Activated naive CD4-positive, alpha-beta T cell treated with anti-CD3 and anti-CD28 coated beads for 36 hours (primary cell): ENCODE measurements around the gene POLR1G. TPM values are rescaled to one million over a fixed set of nuclear protein-coding genes. Genes with fewer than 3 reads are reported as not detected.

Experiments used
- CTCF ChIA-PET: fragments of 350-600 bp; sonication (Branson Sonifier 250); formaldehyde crosslinking; loops from one replicate; lab custom pipeline; 2021; ENCODE audit warnings: antibody characterized with exemption; lab: Charles Lee
- DNase-seq: peaks from one replicate; pipeline ENCODE4 v3.0.0-alpha.2; 2020
- H3K27ac Mint-ChIP-seq: one replicate; pipeline ENCODE4 v1.8.0; 2021; ENCODE audit warnings: mild to moderate bottlenecking, mixed read lengths
- H3K27me3 Mint-ChIP-seq: one replicate; pipeline ENCODE4 v1.8.0; 2021; ENCODE audit warnings: low read depth, mixed read lengths
- H3K36me3 Mint-ChIP-seq: one replicate; pipeline ENCODE4 v1.8.0; 2021; ENCODE audit warnings: low read depth, mixed read lengths
- H3K4me1 Mint-ChIP-seq: one replicate; pipeline ENCODE4 v1.8.0; 2021; ENCODE audit warnings: low read depth, mixed read lengths
- H3K4me3 Mint-ChIP-seq: one replicate; pipeline ENCODE4 v1.8.0; 2021; ENCODE audit warnings: mild to moderate bottlenecking, moderate library complexity, mixed read lengths
- H3K9me3 Mint-ChIP-seq: one replicate; pipeline ENCODE4 v1.8.0; 2021; ENCODE audit warnings: mixed read lengths
- intact Hi-C: fragments of 100-400 bp; cut with micrococcal nuclease; formaldehyde crosslinking; loops from one replicate; pipeline ENCODE4 v1.15.1; 2023
- total RNA-seq, 2 experiments: library from RNA; stranded (reverse); gene quantifications; one replicate each; pipeline ENCODE4 v1.2.3, GENCODE V29; 2021

Gene POLR1G
- total RNA-seq = 1 to 10 TPM; 7.4 to 7.6 TPM

GRCh38 chr19:45406226-45407090 lies at the start of gene POLR1G:
POLR1G (plus strand) TSS chr19:45406644; CDS start chr19:45406697, 53 bp downstream.
- H3K27ac Mint-ChIP-seq = peak within 1 kb of the TSS; percentile 93
- H3K4me3 Mint-ChIP-seq = peak within 1 kb of the TSS; percentile 93
- CTCF ChIA-PET = interaction anchor here (1.4 kb wide), 1 partner anchor 72 kb away, joined by 4 read pairs; no protein-coding TSS in a partner anchor
- H3K9me3 Mint-ChIP-seq = no peaks in the 10 kb centered on the region
- peak; percentile 83 for DNase-seq
- intact Hi-C loops = loop anchor here (1.0 kb wide), 4 partner anchors 18 to 311 kb away; partner anchors contain the start of genes OPA3 and VASP
- H3K4me1 Mint-ChIP-seq = peaks cover 44% of the 10 kb centered on the region
- H3K27me3 Mint-ChIP-seq = peaks cover 30% of the 10 kb centered on the region
- H3K36me3 Mint-ChIP-seq = peaks cover 24% of the 10 kb centered on the region

GRCh38 chr19:45356760-45357444 lies 49.5 kb upstream of the POLR1G start:
- Mint-ChIP-seq H3K27ac (no peak overlapping the region), H3K9me3 (no peaks in the 10 kb centered on the region), H3K4me3 (no peak overlapping the region), H3K27me3 (no peaks in the 10 kb centered on the region), H3K4me1 (no peaks in the 10 kb centered on the region), H3K36me3 (peaks cover 18% of the 10 kb centered on the region)
- CTCF ChIA-PET = no interaction called here
- intact Hi-C loops = no loop called here
- DNase-seq = no peak

- CTCF ChIA-PET = no interaction called here
- no peak for DNase-seq
- H3K36me3 Mint-ChIP-seq = peaks cover 18% of the 10 kb centered on the region
- H3K27me3 Mint-ChIP-seq = no peaks in the 10 kb centered on the region
- H3K27ac Mint-ChIP-seq = no peak overlapping the region
- intact Hi-C loops = no loop called here
- H3K9me3 Mint-ChIP-seq = no peaks in the 10 kb centered on the region
- no peak overlapping the region for H3K4me3 Mint-ChIP-seq
- H3K4me1 Mint-ChIP-seq = no peaks in the 10 kb centered on the region
Measured at GRCh38 chr19:45357445-45357783, 49.0 kb upstream of the POLR1G start.

GRCh38 chr19:45358213-45358792 lies 48.1 kb upstream of the POLR1G start:
- Mint-ChIP-seq H3K9me3 (no peaks in the 10 kb centered on the region), H3K27me3 (no peaks in the 10 kb centered on the region), H3K4me1 (no peaks in the 10 kb centered on the region), H3K4me3 (no peak overlapping the region), H3K36me3 (peaks cover 20% of the 10 kb centered on the region), H3K27ac (peak overlapping the region; percentile 31)
- no peak for DNase-seq
- CTCF ChIA-PET = no interaction called here
- intact Hi-C loops = no loop called here

- H3K27ac Mint-ChIP-seq = no peak overlapping the region
Measured at GRCh38 chr19:45361608-45362007, 44.8 kb upstream of the POLR1G start.

GRCh38 chr19:45362291-45362690 lies 44.2 kb upstream of the POLR1G start:
- Mint-ChIP-seq H3K4me1 (no peaks in the 10 kb centered on the region), H3K36me3 (peaks cover 8% of the 10 kb centered on the region), H3K27me3 (no peaks in the 10 kb centered on the region), H3K9me3 (no peaks in the 10 kb centered on the region), H3K4me3 (no peak overlapping the region), H3K27ac (no peak overlapping the region)
- CTCF ChIA-PET = no interaction called here
- no peak for DNase-seq
- intact Hi-C loops = no loop called here

More at GRCh38 chr19:45361608-45362007, 44.8 kb upstream of the POLR1G start:
- Mint-ChIP-seq H3K36me3 (peaks cover 11% of the 10 kb centered on the region), H3K4me1 (no peaks in the 10 kb centered on the region), H3K4me3 (no peak overlapping the region), H3K9me3 (no peaks in the 10 kb centered on the region), H3K27me3 (no peaks in the 10 kb centered on the region)
- DNase-seq = no peak
- CTCF ChIA-PET = no interaction called here
- intact Hi-C loops = no loop called here

- intact Hi-C loops = no loop called here
- Mint-ChIP-seq H3K27ac (no peak overlapping the region), H3K9me3 (no peaks in the 10 kb centered on the region), H3K27me3 (no peaks in the 10 kb centered on the region), H3K4me1 (peaks cover 1% of the 10 kb centered on the region), H3K4me3 (no peak overlapping the region), H3K36me3 (peaks cover 6% of the 10 kb centered on the region)
- CTCF ChIA-PET = no interaction called here
- DNase-seq = no peak
Measured at GRCh38 chr19:45363861-45364459, 42.5 kb upstream of the POLR1G start.

- peaks cover 5% of the 10 kb centered on the region for H3K36me3 Mint-ChIP-seq
- H3K9me3 Mint-ChIP-seq = no peaks in the 10 kb centered on the region
- H3K27me3 Mint-ChIP-seq = no peaks in the 10 kb centered on the region
- CTCF ChIA-PET = no interaction called here
- H3K4me3 Mint-ChIP-seq = no peak overlapping the region
- intact Hi-C loops = no loop called here
- no peak for DNase-seq
- H3K4me1 Mint-ChIP-seq = peaks cover 3% of the 10 kb centered on the region
- H3K27ac Mint-ChIP-seq = no peak overlapping the region
Measured at GRCh38 chr19:45364696-45365095, 41.7 kb upstream of the POLR1G start.

- Mint-ChIP-seq H3K4me1 (peaks cover 5% of the 10 kb centered on the region), H3K9me3 (no peaks in the 10 kb centered on the region), H3K27me3 (no peaks in the 10 kb centered on the region), H3K27ac (no peak overlapping the region), H3K36me3 (peaks cover 1% of the 10 kb centered on the region), H3K4me3 (no peak overlapping the region)
- intact Hi-C loops = no loop called here
- DNase-seq = no peak
- CTCF ChIA-PET = no interaction called here
Measured at GRCh38 chr19:45368127-45368526, 38.3 kb upstream of the POLR1G start.

- DNase-seq = no peak
- CTCF ChIA-PET = interaction anchor here (0.6 kb wide), 1 partner anchor 66 kb away, joined by 3 read pairs; no protein-coding TSS in a partner anchor
- no peaks in the 10 kb centered on the region for H3K27me3 Mint-ChIP-seq
- H3K4me1 Mint-ChIP-seq = peaks cover 5% of the 10 kb centered on the region
- no peak overlapping the region for H3K27ac Mint-ChIP-seq
- H3K36me3 Mint-ChIP-seq = no peaks in the 10 kb centered on the region
- H3K9me3 Mint-ChIP-seq = no peaks in the 10 kb centered on the region
- intact Hi-C loops = no loop called here
- peak overlapping the region; percentile 53 for H3K4me3 Mint-ChIP-seq
Measured at GRCh38 chr19:45368737-45369340, 37.6 kb upstream of the POLR1G start.

- H3K9me3 Mint-ChIP-seq = no peaks in the 10 kb centered on the region
- CTCF ChIA-PET = interaction anchor here (0.6 to 1.0 kb wide), 3 partner anchors 32 to 309 kb away, joined by 3 to 5 read pairs (median 3); no protein-coding TSS in a partner anchor
- peak within 1 kb of the TSS; percentile 93 for H3K4me3 Mint-ChIP-seq
- intact Hi-C loops = loop anchor here (1.0 kb wide), 5 partner anchors 32 to 214 kb away; partner anchors contain the start of genes BLOC1S3, OPA3, PPP1R13L and TRAPPC6A
- no peaks in the 10 kb centered on the region for H3K27me3 Mint-ChIP-seq
- H3K4me1 Mint-ChIP-seq = peaks cover 5% of the 10 kb centered on the region
- no peaks in the 10 kb centered on the region for H3K36me3 Mint-ChIP-seq
- DNase-seq = peak; percentile 100
- H3K27ac Mint-ChIP-seq = peak within 1 kb of the TSS; percentile 91
Measured at GRCh38 chr19:45370410-45371204, 35.8 kb upstream of the POLR1G start, which contains the start of gene ERCC2. ERCC2 (minus strand) TSS chr19:45370573; CDS start chr19:45370540, 33 bp downstream.
